GM10847 (cell line): Measurements from ENCODE around the gene STUB1.

Experiments used
- POLR2A ChIP-seq: IDR thresholded peaks from 2 replicates; pipeline ENCODE4 v1.6.1; 2011; ENCODE audit not compliant: insufficient read length; ENCODE audit errors: extremely low read depth

The STUB1 gene

DNA sequence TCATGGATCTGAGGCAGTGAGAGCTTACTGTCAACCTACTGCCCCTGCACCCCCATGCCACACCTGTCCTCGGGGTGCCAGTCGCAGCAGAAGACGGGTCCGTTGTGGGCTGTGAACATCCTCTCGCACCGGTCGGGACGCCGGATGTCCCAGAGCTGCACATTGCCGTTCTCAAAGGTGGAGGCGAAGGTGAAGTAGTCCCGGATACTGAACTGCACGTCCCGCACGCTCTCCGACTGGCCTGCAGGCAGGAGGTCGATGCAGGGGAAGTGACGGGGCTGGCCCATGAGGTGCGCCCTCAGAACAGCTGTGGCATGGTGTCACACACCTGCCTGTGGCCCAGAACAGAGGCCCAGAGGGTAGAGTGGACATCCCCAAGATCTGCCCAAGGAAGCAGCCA lies 7.3 kb downstream of the STUB1 start:
- TF ChIP-seq POLR2A: no peak

DNA sequence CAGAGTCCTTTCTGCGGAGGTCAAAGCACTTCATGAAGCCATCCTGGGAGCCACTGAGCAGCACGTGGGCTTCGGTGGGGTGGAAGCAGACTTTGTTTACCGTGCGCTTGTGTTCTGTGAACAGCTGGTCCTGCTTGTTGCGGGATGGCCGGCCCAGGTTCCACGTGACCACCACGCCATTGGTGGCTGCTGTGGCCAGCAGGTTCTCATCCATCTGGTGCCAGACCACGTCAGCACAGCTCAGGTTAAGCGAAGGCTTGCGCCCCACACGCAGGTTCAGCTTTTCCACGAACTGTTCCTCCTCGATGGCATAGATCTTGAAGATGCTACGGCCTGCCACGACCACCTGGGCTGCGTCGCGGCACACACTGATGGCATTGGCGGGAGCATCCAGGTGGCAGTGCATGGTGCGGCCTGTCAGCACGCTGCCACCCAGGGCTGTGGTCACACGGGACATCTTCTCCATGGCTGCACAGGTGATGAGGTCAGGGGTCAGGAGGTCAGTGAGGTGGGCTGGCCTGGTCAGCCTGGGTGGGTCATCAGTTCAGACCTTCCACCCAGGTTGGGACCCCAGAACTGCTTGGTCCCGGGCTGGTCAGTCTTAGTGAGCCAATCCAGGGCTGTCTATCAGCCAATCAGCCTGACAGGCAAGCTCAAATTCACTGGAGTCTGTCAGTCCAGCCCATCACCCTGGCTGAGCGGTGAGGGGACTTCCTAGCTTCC lies 9.1 kb downstream of the STUB1 start:
- TF ChIP-seq POLR2A: no peak

DNA sequence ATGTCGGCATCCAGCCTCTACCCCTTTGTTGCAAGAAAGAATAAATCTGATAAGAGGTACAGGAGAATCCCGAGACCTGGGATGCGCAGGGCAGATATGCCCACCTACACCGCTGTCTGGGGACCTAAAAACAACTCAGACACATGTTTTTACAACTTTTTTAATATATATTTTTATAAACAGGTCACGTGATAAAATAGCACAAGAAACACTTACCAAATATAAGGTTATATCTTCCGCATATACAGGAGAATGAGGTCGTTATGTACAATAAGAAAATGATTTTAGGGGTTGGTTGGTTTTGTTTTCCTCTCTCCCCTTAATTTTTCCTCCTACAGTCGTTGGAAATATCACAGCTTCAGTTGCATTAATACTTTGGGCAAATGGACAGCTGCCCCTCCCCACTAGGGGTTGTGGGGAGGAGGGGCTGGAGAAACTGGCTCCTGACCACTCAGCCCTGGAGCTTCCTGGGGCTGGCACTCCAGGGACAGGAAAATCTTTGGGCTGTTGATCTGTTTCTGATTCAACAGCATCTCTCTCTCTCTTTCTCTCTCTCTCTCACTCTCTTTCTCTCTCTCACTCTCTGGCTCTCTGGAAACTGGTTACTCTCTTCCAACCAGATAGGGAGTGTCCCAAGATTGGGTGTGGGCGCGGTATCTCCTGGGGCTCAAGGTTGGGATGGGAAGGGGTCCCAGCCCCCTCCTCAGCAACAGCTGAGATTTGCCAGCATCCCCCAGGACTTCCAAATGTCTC lies 12.3 kb downstream of the STUB1 start:
- no peak for TF ChIP-seq POLR2A

DNA sequence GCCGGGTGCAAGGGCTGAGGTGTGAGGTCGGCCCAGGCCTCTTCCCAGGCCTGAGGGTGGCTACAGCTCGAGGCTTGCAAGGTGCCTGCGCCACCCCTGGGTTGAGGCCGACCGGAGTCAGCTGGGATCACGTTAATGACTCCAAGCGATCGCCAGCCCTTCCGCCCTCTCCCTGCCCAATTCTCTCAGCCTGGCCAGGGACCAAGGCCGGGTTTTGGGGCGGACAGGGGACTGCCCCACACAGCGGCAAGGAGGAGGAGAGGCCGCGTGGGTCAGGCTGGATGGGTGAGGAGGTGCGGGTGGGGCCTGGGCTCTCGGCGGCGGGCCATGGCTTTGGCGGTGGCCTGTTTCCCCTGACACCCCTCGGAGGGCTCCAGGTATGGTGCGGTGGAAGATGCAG lies 13.2 kb downstream of the STUB1 start:
- TF ChIP-seq POLR2A: no peak

DNA sequence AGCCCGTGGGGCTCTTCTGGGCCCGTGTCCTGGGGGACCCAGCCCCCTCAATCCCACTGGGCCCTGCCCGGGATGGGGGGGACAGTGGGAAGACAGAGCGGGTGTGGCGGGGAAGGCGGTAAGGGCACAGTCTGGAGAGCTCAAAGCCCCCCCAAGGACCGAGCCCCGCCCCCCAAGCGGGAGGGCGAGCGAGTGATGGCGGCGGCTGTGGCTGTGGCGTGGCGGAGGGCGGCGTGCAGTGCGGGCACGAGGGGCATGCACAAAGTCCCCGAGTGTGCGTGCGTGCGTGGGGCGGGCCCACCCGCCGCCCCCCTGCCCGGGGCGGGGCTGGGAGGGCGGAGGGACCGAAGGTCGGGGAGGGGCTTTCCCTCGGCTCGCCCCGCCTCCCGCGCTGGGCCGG lies 13.6 kb downstream of the STUB1 start:
- no peak for TF ChIP-seq POLR2A

DNA sequence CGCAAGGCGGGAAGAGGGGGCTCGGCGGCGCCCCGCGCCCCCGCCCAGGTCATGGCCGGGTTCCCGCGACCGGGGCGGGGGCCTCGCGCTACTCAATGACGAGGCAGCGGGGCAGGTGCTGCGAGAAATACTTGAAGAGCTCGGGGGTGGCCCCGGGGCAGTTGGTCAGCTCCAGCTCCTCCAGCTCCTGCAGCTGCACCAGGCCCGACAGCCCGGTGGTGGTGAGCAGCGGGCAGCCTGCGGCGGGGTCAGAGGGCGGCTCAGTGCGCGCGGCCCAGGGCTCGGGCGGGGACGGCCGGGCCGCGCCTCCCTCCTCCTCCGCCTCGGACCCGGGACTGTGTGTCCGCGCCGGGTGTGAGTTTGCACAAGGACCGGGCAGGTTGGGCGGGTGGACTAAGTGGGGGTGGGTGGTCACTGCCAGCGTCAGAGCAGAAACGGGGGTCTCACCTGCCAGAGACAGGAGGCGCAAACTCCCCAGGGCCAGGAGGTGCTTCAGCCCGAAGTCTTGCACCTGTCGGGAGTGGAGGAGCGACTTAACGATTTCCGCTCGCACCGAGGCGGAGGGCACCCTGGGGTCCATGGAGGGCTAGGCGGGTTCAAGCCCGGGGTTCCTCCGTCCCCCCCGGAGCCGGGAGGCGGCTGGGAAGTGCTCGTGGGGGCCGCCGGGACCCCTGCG lies 14.1 kb downstream of the STUB1 start:
- no peak for TF ChIP-seq POLR2A

DNA sequence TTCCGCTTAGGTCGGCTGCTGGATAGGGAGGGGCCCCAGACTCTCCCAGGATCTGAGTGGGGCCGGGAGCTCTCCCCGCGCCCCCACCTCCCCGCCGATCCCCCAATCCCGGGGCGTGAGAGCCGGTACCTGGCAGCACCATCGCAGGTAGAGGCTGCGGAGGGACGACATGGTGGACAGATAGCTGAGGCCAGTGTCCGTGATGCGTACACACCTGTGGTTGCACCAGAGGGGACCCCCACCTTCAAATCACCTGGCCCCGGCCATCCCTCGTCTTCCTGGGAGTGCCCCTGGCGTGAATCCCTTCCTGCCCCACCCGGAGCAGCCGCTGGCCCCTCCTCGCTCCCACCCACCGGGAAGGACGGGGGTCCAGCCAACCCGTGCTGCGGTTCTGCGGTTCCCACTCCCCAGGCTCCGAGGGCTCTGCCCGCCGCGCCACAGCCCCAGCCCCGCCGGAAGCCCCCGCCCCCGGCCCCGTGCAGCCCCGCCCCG lies 14.7 kb downstream of the STUB1 start:
- TF ChIP-seq POLR2A: no peak

DNA sequence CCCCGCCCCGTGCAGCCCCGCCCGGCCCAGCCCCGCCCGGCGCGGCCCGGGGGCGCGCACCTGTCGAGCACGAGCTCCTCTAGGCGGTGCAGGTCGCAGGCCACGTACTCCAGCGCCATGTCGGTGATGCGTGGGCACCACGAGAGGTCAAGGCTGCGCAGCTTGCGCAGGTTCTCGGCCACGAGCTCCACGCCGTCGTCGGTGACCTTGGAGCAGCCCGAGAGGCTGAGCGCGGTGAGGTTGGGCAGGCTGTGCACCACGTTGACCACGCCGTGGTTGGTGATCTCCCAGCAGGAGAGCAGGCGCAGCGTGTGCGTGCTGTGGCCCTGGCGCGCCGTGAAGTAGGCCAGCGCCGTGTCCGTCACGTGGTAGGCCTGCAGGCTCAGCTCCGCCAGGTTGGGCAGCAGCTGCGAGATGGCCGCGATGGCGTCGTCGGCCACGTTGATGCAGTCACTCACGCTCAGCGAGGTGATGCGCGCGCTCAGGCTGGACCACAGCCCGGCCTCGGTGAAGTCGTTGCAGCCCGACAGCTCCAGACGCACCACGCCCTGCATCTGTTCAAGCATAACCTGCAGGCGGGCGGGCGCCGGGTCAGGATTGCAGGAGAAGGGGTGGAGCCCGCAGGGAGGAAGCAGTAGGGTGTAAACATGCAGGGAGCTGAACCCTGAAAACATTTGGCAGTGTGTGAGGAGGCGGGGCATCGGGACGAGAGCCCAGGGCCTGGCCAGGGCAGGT lies 15.3 kb downstream of the STUB1 start:
- TF ChIP-seq POLR2A: peak; percentile 39

DNA sequence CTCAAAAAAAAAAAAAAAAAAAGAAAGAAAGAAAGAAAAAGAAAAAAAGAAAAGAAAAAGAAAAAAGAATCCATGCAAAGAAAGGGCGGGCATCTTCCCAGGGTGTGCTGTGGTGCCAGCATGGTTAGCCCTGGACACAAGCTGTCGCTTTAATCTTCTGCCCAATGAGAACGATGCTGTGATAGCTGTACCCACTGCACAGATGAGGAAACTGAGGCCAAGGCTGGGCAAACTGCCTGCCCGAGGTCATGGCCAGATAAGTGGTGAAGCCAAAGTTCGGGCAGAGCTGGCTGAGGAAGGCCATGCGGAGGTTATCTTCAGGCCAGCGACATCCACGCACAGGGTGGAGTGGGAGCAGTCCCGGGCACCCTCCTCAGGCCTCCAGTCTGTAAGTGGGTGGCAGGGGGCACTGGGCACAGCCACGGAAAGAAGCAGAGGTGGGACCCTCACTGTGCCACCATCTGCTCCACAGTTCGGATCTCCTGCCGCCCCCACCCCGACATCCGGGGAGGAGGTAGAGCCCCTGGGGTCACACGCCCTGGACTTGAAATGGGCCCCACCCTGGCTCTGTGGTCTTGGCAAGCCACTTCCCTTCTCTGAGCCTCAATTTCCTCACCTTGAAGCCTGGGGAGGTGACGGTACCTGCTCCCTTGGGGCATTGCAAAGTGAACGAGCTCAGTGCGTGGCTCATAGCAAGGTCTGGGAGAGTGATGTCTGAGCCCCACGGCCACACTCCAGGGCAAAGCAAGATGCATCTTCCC lies 18.9 kb downstream of the STUB1 start:
- no peak for TF ChIP-seq POLR2A

DNA sequence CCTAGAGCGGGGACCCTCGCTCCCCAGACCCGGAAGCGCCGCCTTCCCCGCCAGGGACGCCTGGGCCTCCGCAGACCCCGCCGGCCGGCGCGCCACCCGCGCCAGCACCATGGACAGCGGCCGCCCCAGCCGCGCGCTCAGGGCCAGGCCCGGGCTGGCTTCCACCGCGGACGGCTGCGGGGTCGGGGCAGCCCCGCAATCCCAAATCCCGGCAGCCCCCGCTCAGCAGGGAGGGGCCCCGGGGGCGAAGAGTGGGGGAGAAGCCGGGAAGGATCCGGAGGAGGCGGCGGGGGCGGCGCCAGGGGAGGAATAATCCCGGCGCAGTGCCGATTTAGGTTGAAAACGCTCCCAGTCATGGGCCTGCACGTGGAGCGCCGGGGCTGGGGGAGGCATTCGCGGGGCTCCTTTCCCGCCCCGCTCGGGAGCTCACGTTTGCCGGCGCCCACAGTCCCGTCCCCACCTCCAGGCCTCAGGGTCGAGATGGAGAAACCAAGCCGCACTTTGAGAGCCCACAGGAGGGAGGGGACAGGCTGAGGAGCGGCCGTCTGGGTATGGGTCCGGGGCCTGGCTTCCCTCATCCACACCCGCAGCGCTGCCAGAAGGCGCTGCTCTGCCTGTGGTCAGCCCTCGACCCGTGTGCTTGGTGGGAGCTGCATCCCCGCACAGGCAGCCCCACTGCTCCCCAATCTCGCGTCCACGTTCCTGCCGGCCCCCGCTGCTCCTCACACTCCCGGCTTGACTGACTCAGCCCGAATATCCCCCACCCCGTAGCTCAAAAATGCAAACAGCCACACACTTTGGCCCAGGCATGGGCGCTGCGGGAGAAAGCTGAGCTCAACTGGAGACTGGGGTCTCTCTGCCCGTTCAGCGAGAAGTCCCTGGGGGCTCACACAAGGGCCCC lies 20.7 kb downstream of the STUB1 start:
- TF ChIP-seq POLR2A: no peak

DNA sequence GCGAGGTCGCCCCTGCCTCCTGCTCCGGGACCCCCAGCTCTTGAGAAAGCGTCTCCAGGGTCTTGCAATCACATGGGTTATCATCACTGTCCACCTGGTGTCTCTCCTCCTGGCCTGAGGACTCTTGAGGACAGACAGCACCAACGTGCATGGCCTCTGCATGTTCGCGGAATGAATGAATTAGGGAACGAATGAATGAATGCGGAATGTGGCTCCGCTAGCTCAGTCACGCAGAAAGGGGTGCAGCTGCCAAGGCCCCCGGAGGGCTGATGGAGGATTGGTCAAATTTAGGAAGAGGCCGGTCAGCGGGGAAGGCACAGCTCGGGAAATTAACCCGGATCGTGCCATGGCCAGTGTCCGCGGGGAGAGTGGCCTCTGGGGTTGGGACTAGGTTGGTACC lies 22.1 kb downstream of the STUB1 start:
- TF ChIP-seq POLR2A: no peak

DNA sequence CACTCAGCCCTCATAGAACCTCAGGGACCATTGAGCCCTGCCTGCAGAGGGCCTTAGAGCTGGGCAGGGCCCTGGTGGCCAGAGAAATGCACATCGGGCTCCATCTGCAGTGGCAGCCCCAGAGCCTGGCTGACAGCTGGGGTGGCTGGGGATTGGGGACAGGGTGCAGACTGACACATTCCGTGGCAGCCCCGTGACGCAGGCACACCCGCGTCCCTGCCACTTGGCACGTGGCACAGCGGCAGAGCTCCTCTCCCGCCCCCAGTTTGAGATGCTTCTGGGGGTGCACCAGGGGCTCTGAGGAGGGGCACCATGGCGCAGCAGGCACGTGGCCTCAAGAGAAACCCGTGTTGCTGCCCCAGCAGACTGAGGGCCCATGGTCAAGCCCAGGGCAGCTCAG lies 23.2 kb downstream of the STUB1 start:
- TF ChIP-seq POLR2A: no peak

DNA sequence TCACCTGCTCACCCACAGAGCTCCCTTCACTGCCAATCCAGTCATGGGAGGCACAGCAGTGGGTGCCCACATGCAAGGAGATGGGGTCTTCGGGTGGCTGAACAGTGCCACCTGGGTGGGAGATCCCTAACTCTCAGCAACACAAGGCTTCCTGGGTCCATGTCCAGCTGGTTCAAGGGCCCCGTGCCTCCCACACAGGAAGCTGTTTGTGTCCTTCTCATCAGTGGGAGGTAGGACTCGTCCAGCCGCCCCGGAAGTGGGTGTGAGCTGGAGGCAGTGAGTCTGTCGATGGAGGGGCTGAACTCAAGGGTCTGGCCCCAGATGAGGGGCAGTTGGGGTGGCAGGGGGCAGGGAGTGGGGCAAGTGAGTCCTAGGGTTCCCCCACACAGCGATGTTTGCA lies 23.8 kb downstream of the STUB1 start:
- TF ChIP-seq POLR2A: no peak
